HepG2 (cell line): ENCODE results near the gene CCDC93. TPM values are rescaled to one million over a fixed set of nuclear protein-coding genes. Genes with fewer than 3 reads are reported as not detected.

Source experiments
- CENPBD1 ChIP-seq: sonication (generic); formaldehyde crosslinking; IDR thresholded peaks from 2 replicates; pipeline ENCODE4 v1.8.0; 2022; ENCODE audit warnings: missing genetic modification reagents, low read depth, mild to moderate bottlenecking, borderline replicate concordance
- FOSL1 ChIP-seq: sonication (generic); formaldehyde crosslinking; IDR thresholded peaks from 2 replicates; pipeline ENCODE4 v1.9.0; 2021; ENCODE audit warnings: missing genetic modification reagents, borderline replicate concordance
- HCFC1 ChIP-seq: fragments of 150-350 bp; IDR thresholded peaks from 2 replicates; pipeline ENCODE4 v1.6.1; 2014; ENCODE audit warnings: low read depth, low read length
- IKZF4 ChIP-seq: sonication (generic); formaldehyde crosslinking; IDR thresholded peaks from 2 replicates; pipeline ENCODE4 v1.5.1; 2020; ENCODE audit warnings: borderline replicate concordance, mild to moderate bottlenecking, low read depth, missing genetic modification reagents; ENCODE audit errors: not compliant biosample characterization
- IKZF5 ChIP-seq: IDR thresholded peaks from 2 replicates; pipeline ENCODE4 v1.6.1; 2018; ENCODE audit warnings: missing genetic modification reagents, mild to moderate bottlenecking, missing compliant biosample characterization
- IRF9 ChIP-seq: sonication (generic); formaldehyde crosslinking; IDR thresholded peaks from 2 replicates; pipeline ENCODE4 v1.8.0; 2022; ENCODE audit warnings: missing genetic modification reagents, mild to moderate bottlenecking, borderline replicate concordance
- KDM3A ChIP-seq: IDR thresholded peaks from 2 replicates; pipeline ENCODE4 v1.6.1; 2018; ENCODE audit warnings: low read depth, missing compliant biosample characterization
- LRRFIP1 ChIP-seq: sonication (generic); formaldehyde crosslinking; conservative IDR thresholded peaks from 2 replicates; pipeline ENCODE4 v1.4.0; 2020; ENCODE audit warnings: missing genetic modification reagents
- MAFF ChIP-seq: IDR thresholded peaks from 2 replicates; pipeline ENCODE4 v1.6.1; 2011; ENCODE audit warnings: low read depth, low read length, improper control_type of control experiment
- MED8 ChIP-seq: sonication (generic); formaldehyde crosslinking; IDR thresholded peaks from 2 replicates; pipeline ENCODE4 v1.8.1; 2023; ENCODE audit warnings: mild to moderate bottlenecking, missing genetic modification reagents; ENCODE audit not compliant: insufficient replicate concordance
- SSRP1 ChIP-seq: IDR thresholded peaks from 2 replicates; pipeline ENCODE4 v1.6.1; 2016; ENCODE audit warnings: control low read depth
- USF2 ChIP-seq, 2 experiments: sonication (generic) in 1 of 2; formaldehyde crosslinking in 1 of 2; IDR thresholded peaks; 2 replicates each; pipeline versions ENCODE4 v1.5.1 to v1.6.1; 2011 to 2020; ENCODE audit warnings: borderline replicate concordance in 1 of 2, low read depth in 1 of 2, low read length in 1 of 2, mild to moderate bottlenecking in 1 of 2, missing genetic modification reagents in 1 of 2, moderate library complexity in 1 of 2
- ZBTB14 ChIP-seq: sonication (generic); formaldehyde crosslinking; IDR thresholded peaks from 2 replicates; pipeline ENCODE4 v1.4.0; 2020; ENCODE audit warnings: missing genetic modification reagents
- ZBTB3 ChIP-seq: sonication (generic); formaldehyde crosslinking; IDR thresholded peaks from 2 replicates; pipeline ENCODE4 v1.4.0; 2020; ENCODE audit warnings: low read depth, mild to moderate bottlenecking, moderate library complexity, missing genetic modification reagents, borderline replicate concordance
- ZMAT3 ChIP-seq: sonication (generic); formaldehyde crosslinking; conservative IDR thresholded peaks from 2 replicates; pipeline ENCODE4 v1.7.0; 2021; ENCODE audit warnings: missing genetic modification reagents
- ZNF207 ChIP-seq: fragments of 450-650 bp; IDR thresholded peaks from 2 replicates; pipeline ENCODE4 v1.6.1; 2016; ENCODE audit warnings: antibody characterized with exemption, borderline replicate concordance
- ZNF704 ChIP-seq: sonication (generic); formaldehyde crosslinking; IDR thresholded peaks from 2 replicates; pipeline ENCODE4 v1.8.1; 2023; ENCODE audit warnings: mild to moderate bottlenecking, inconsistent platforms, moderate library complexity, missing genetic modification reagents, borderline replicate concordance
- ZZZ3 ChIP-seq: sonication (generic); formaldehyde crosslinking; IDR thresholded peaks from 2 replicates; pipeline ENCODE4 v1.4.0; 2020; ENCODE audit warnings: missing genetic modification reagents, mild to moderate bottlenecking, borderline replicate concordance
- polyA plus RNA-seq, 8 experiments: library from polyadenylated mRNA; depleted of rRNA in 3 of 8; stranded (reverse) in 7 of 8; unstranded in 1 of 8; fragments of >200 nt; fragmentation: Illumina TruSeq in 4 of 8; extraction: Trizol in 4 of 8; gene quantifications; 2 replicates each; pipeline versions ENCODE4 v1.2.1 to v1.2.3, GENCODE V29; 2011 to 2016; ENCODE audit warnings: low read depth in 4 of 8, missing spikeins in 1 of 8, mixed read lengths in 1 of 8; ENCODE audit not compliant: insufficient read depth in 1 of 8
- total RNA-seq, 5 experiments: library from RNA; depleted of rRNA; stranded (reverse); fragments of >200 nt; fragmentation: Illumina TruSeq; extraction: Trizol; gene quantifications; 2 replicates each; pipeline ENCODE4 v1.2.3, GENCODE V29; 2016; ENCODE audit warnings: low read depth in 1 of 5

Gene CCDC93
- total and polyA plus RNA-seq, 2 of the 13 experiments (the other 11 are each of a cell fraction or from before 2014, with no cell fraction given) = 37.2 to 53.2 TPM

- TF ChIP-seq ZNF704 (CRISPR knock-in tag) (no peak), ZNF207 (no peak), USF2 (IDR thresholded peaks at IDR 0.05; ENCODE audit: low read depth, low read length) (no peak), USF2 (CRISPR knock-in tag; IDR thresholded peaks at IDR 0.05; ENCODE audit: borderline replicate concordance) (no peak), IKZF4 (CRISPR knock-in tag) (peak; percentile 73), MED8 (CRISPR knock-in tag) (peak; percentile 8), ZBTB14 (no peak), LRRFIP1 (CRISPR knock-in tag) (no peak), ZBTB3 (no peak), SSRP1 (CRISPR knock-in tag) (no peak), FOSL1 (no peak), KDM3A (no peak; the same call in 1 of the 2 replicates), ZZZ3 (CRISPR knock-in tag) (no peak), IRF9 (0 out of 2 replicates have a peak, but pooled peaks have one; percentile 30), IKZF5 (CRISPR knock-in tag) (no peak; the same call in 1 of the 2 replicates), HCFC1 (no peak), CENPBD1 (CRISPR knock-in tag) (no peak), MAFF (no peak), ZMAT3 (CRISPR knock-in tag) (0 out of 2 replicates have a peak, but pooled peaks have one; percentile 9)
Measured at GRCh38 chr2:118013221-118013723, 598 bp downstream of the CCDC93 start (continued).
